H1 (cell line): ENCODE data around the gene PHLPP1. TPM values are rescaled to one million over a fixed set of nuclear protein-coding genes. Genes with fewer than 3 reads are reported as not detected.

Experiments
- CTCF ChIA-PET: fragments of 300-600 bp; sonication (Branson Sonifier 250); formaldehyde crosslinking; loops from one replicate; lab custom pipeline; 2021; ENCODE audit not compliant: partially characterized antibody; lab: Charles Lee
- POLR2A ChIA-PET: fragments of 300-600 bp; sonication (Branson Sonifier 250); formaldehyde crosslinking; loops from one replicate; lab custom pipeline; 2021; ENCODE audit warnings: inconsistent platforms; ENCODE audit not compliant: partially characterized antibody; lab: Charles Lee
- DNase-seq, 2 experiments: peaks; one replicate each; pipeline versions ENCODE4 v3.0.0 to v3.0.0-alpha.2; 2010 to 2022; ENCODE audit warnings: low spot score in 2 of 2, low read depth in 1 of 2, mixed read lengths in 1 of 2
- FAIRE-seq: peaks from 2 replicates; lab custom pipeline; 2011; peaks lifted over from hg19 to GRCh38; lab: Jason Lieb, UNC
- H2AFZ ChIP-seq: 2 replicates; pipeline ENCODE4 v1.8.1; 2012; ENCODE audit warnings: low read length, inconsistent platforms
- H2AK5ac ChIP-seq: 2 replicates; pipeline ENCODE4 v1.6.1; 2013; ENCODE audit warnings: low read depth, low read length
- H2BK120ac ChIP-seq: replicated peaks from 2 replicates; pipeline ENCODE3; 2013; ENCODE audit warnings: low read depth, low read length, inconsistent platforms
- H2BK12ac ChIP-seq: 2 replicates; pipeline ENCODE4 v1.6.1; 2013; ENCODE audit warnings: low read depth, low read length
- H2BK15ac ChIP-seq: 2 replicates; pipeline ENCODE4 v1.6.1; 2013; ENCODE audit warnings: low read length
- H2BK20ac ChIP-seq: 2 replicates; pipeline ENCODE4 v1.6.1; 2013; ENCODE audit warnings: low read length
- H2BK5ac ChIP-seq: 2 replicates; pipeline ENCODE4 v1.6.1; 2013; ENCODE audit warnings: low read depth, low read length
- H3K14ac ChIP-seq: 2 replicates; pipeline ENCODE4 v1.6.1; 2013; ENCODE audit warnings: inconsistent platforms; ENCODE audit not compliant: insufficient read length
- H3K18ac ChIP-seq: 2 replicates; pipeline ENCODE4 v1.6.1; 2013; ENCODE audit warnings: low read length; ENCODE audit errors: extremely low read depth
- H3K23ac ChIP-seq: 2 replicates; pipeline ENCODE4 v1.6.1; 2013; ENCODE audit warnings: inconsistent platforms; ENCODE audit not compliant: insufficient read length
- H3K23me2 ChIP-seq: 2 replicates; pipeline ENCODE4 v1.6.1; 2013; ENCODE audit warnings: low read depth, low read length
- H3K27ac ChIP-seq: 2 replicates; pipeline ENCODE4 v1.6.1; 2011; ENCODE audit warnings: low read depth, low read length, inconsistent platforms
- H3K27me3 ChIP-seq, 4 experiments: replicated peaks in 1 of 4; 1 replicate in 1 of 4; 2 replicates in 3 of 4; pipeline versions ENCODE4 v1.6.1 to v1.8.1; 2011 to 2013; ENCODE audit warnings: low read length in 3 of 4, mild to moderate bottlenecking in 3 of 4, inconsistent platforms in 2 of 4, mixed read lengths in 2 of 4, moderate library complexity in 1 of 4; ENCODE audit not compliant: control insufficient read depth in 3 of 4, insufficient read depth in 3 of 4; ENCODE audit errors: extremely low read depth in 1 of 4
- H3K36me3 ChIP-seq, 4 experiments: 2 replicates each; pipeline versions ENCODE4 v1.6.1 to v1.8.1; 2011 to 2013; ENCODE audit warnings: mild to moderate bottlenecking in 4 of 4, low read length in 3 of 4, moderate library complexity in 2 of 4, control low read depth in 1 of 4, inconsistent platforms in 1 of 4; ENCODE audit not compliant: insufficient read depth in 4 of 4, control insufficient read depth in 2 of 4
- H3K4ac ChIP-seq: replicated peaks from 2 replicates; pipeline ENCODE3; 2013; ENCODE audit warnings: low read length, low read depth, mixed read lengths, inconsistent platforms; ENCODE audit not compliant: insufficient read length
- H3K4me1 ChIP-seq, 4 experiments: replicated peaks in 1 of 4; 1 replicate in 1 of 4; 2 replicates in 3 of 4; pipeline versions ENCODE4 v1.6.1 to v1.8.1; 2011 to 2013; ENCODE audit warnings: low read length in 3 of 4, inconsistent platforms in 2 of 4, mixed read lengths in 1 of 4; ENCODE audit not compliant: insufficient read depth in 4 of 4, control insufficient read depth in 3 of 4
- H3K4me2 ChIP-seq, 2 experiments: 2 replicates each; pipeline versions ENCODE4 v1.6.1 to v1.8.1; 2011 to 2013; ENCODE audit warnings: low read depth in 2 of 2, low read length in 2 of 2, control low read depth in 1 of 2, inconsistent platforms in 1 of 2, mild to moderate bottlenecking in 1 of 2; ENCODE audit not compliant: insufficient read depth in 1 of 2
- H3K4me3 ChIP-seq, 4 experiments: fragments of 200-600, 300-600 bp in 1 of 4; sonication (generic), shearing (Covaris generic), sonication (Bioruptor Twin) in 1 of 4; 2 replicates each; pipeline versions ENCODE4 v1.5.1 to v1.8.1; 2011 to 2016; ENCODE audit warnings: low read length in 4 of 4, low read depth in 3 of 4, control low read depth in 2 of 4, inconsistent platforms in 2 of 4, mild to moderate bottlenecking in 2 of 4, mixed read lengths in 1 of 4, moderate library complexity in 1 of 4; ENCODE audit not compliant: insufficient read depth in 2 of 4; ENCODE audit errors: extremely low read depth in 1 of 4
- H3K56ac ChIP-seq: replicated peaks from 2 replicates; pipeline ENCODE3; 2013; ENCODE audit warnings: low read depth, mild to moderate bottlenecking, mixed read lengths, low read length, inconsistent platforms; ENCODE audit not compliant: insufficient read length
- H3K79me1 ChIP-seq: 2 replicates; pipeline ENCODE4 v1.6.1; 2013; ENCODE audit warnings: low read depth, low read length, control low read depth
- H3K79me2 ChIP-seq, 2 experiments: 2 replicates each; pipeline versions ENCODE4 v1.6.1 to v1.8.1; 2012 to 2013; ENCODE audit warnings: low read length in 2 of 2, mild to moderate bottlenecking in 2 of 2, inconsistent platforms in 1 of 2; ENCODE audit not compliant: insufficient read depth in 2 of 2, control insufficient read depth in 1 of 2
- H3K9ac ChIP-seq, 4 experiments: replicated peaks in 1 of 4; 1 replicate in 1 of 4; 2 replicates in 3 of 4; pipeline versions ENCODE4 v1.6.1 to v1.8.1; 2011 to 2013; ENCODE audit warnings: low read depth in 3 of 4, low read length in 3 of 4, control low read depth in 2 of 4, mild to moderate bottlenecking in 2 of 4, moderate library complexity in 2 of 4, inconsistent platforms in 1 of 4; ENCODE audit errors: extremely low read depth in 1 of 4
- H3K9me3 ChIP-seq, 2 experiments: 2 replicates each; pipeline versions ENCODE4 v1.6.1 to v1.8.1; 2012 to 2013; ENCODE audit warnings: mild to moderate bottlenecking in 2 of 2, moderate library complexity in 2 of 2, control low read depth in 1 of 2, inconsistent platforms in 1 of 2, low read depth in 1 of 2, low read length in 1 of 2, mixed read lengths in 1 of 2; ENCODE audit not compliant: insufficient read depth in 2 of 2
- H4K20me1 ChIP-seq, 2 experiments: replicated peaks in 1 of 2; 2 replicates each; pipeline versions ENCODE3 to v1.8.1; 2011 to 2013; ENCODE audit warnings: inconsistent platforms in 2 of 2, low read length in 2 of 2, mild to moderate bottlenecking in 1 of 2; ENCODE audit not compliant: insufficient read depth in 2 of 2, control insufficient read depth in 1 of 2
- H4K5ac ChIP-seq: 2 replicates; pipeline ENCODE4 v1.6.1; 2013; ENCODE audit warnings: low read length, low read depth, mixed read lengths, inconsistent platforms; ENCODE audit not compliant: insufficient read length
- H4K8ac ChIP-seq: 2 replicates; pipeline ENCODE4 v1.8.0; 2013; ENCODE audit warnings: mild to moderate bottlenecking, moderate library complexity, low read length, inconsistent platforms; ENCODE audit not compliant: insufficient read depth; ENCODE audit errors: extremely low read depth
- H4K91ac ChIP-seq: replicated peaks from 2 replicates; pipeline ENCODE3; 2013; ENCODE audit warnings: low read length, mixed read lengths, inconsistent platforms; ENCODE audit not compliant: insufficient read length
- BRCA1 ChIP-seq: IDR thresholded peaks from 2 replicates; pipeline ENCODE4 v1.6.1; 2012; ENCODE audit warnings: low read depth, low read length, improper control_type of control experiment
- CEBPB ChIP-seq: IDR thresholded peaks from 2 replicates; pipeline ENCODE4 v1.6.1; 2012; ENCODE audit warnings: low read depth, low read length
- MAX ChIP-seq: IDR thresholded peaks from 2 replicates; pipeline ENCODE4 v1.6.1; 2012; ENCODE audit warnings: inconsistent platforms
- POLR2AphosphoS5 ChIP-seq: IDR thresholded peaks from 2 replicates; pipeline ENCODE4 v1.6.1; 2011; ENCODE audit warnings: low read depth, low read length
- RNF2 ChIP-seq: fragments of 200-900, 300-1000 bp; sonication (generic); IDR thresholded peaks from 2 replicates; pipeline ENCODE4 v1.7.1; 2016; ENCODE audit warnings: borderline replicate concordance, low read depth, mild to moderate bottlenecking, antibody characterized with exemption, low read length; ENCODE audit not compliant: poor library complexity, severe bottlenecking; ENCODE audit errors: missing control alignments
- SP1 ChIP-seq: IDR thresholded peaks from 2 replicates; pipeline ENCODE4 v1.6.1; 2011; ENCODE audit warnings: low read depth, low read length
- WGBS, 2 experiments: shearing (Covaris generic) in 1 of 2; methylation state at CpG; one replicate each; pipeline versions ENCODE4 v1.1.6 to v1.1.7; 2013 to 2015; ENCODE audit warnings: low lambda C conversion rate in 2 of 2, mixed read lengths in 2 of 2, inconsistent platforms in 1 of 2, low coverage in 1 of 2, missing lambda C conversion rate in 1 of 2; ENCODE audit not compliant: insufficient replicate concordance in 2 of 2, insufficient coverage in 1 of 2, insufficient read length in 1 of 2; ENCODE audit errors: extremely low coverage in 1 of 2, missing lambda C conversion rate in 1 of 2; 5-methylcytosine and 5-hydroxymethylcytosine counted together
- polyA plus RNA-seq, 7 experiments: library from polyadenylated mRNA; depleted of rRNA in 3 of 7; stranded (reverse) in 5 of 7; unstranded in 2 of 7; fragments of >200 nt in 5 of 7; fragments of 200-250 nt in 2 of 7; gene quantifications; 1 replicate in 5 of 7; 2 replicates in 1 of 7; 4 replicates in 1 of 7; pipeline versions ENCODE4 v1.2.1 to v1.2.3, GENCODE V29; 2011 to 2013; ENCODE audit warnings: missing spikeins in 2 of 7, mixed read lengths in 2 of 7
- total RNA-seq: library from RNA; stranded (reverse); fragmentation: NEBNext Ultra II Directional; extraction: Animal tissue kit (Norgen Biotek cat#: 25700); gene quantifications from 2 replicates; pipeline ENCODE4 v1.2.1, GENCODE V29; 2021

PHLPP1 gene
- total and polyA plus RNA-seq, 2 of the 8 experiments (the other 6 are each of a cell fraction or from before 2014, with no cell fraction given): 28.0 to 66.3 TPM

- H2AK5ac ChIP-seq: no peak overlapping the region
- H4K91ac ChIP-seq: no peak overlapping the region
- H3K14ac ChIP-seq: no peak overlapping the region
- no peaks in the 10 kb centered on the region for H3K9me3 ChIP-seq
- POLR2A ChIA-PET: interaction anchor here (1.3 kb wide), 1 partner anchor 13 kb away, joined by 3 read pairs; no protein-coding TSS in a partner anchor
- no peak overlapping the region for H2AFZ ChIP-seq
- H3K23ac ChIP-seq: no peak overlapping the region
- no peak overlapping the region for H3K9ac ChIP-seq
- no peak overlapping the region for H2BK5ac ChIP-seq
- H3K27me3 ChIP-seq: no peaks in the 10 kb centered on the region
- no peak overlapping the region; the same call in 1 of the 2 replicates for H3K27ac ChIP-seq
- no peak overlapping the region for H2BK12ac ChIP-seq
- CTCF ChIA-PET: interaction anchor here (0.9 to 1.4 kb wide), 4 partner anchors 22 to 356 kb away, joined by 3 to 4 read pairs (median 3); no protein-coding TSS in a partner anchor
- H4K20me1 ChIP-seq: no peaks in the 10 kb centered on the region
- no peak overlapping the region for H4K8ac ChIP-seq
- no peak overlapping the region for H4K5ac ChIP-seq
- peaks cover 0 to 3% of the 10 kb centered on the region in 2 experiments; a peak in 1 of 4 replicates for H3K79me2 ChIP-seq
- no peak overlapping the region for H2BK120ac ChIP-seq
- FAIRE-seq: no peak
- WGBS, 2 experiments: 96% methylated on average over 8 of the region's 8 CpGs; no CpG with 5 or more reads in 1 of the 2 experiments
- TF ChIP-seq SP1 (no peak), MAX (no peak), RNF2 (no peak), POLR2AphosphoS5 (no peak), CEBPB (no peak), BRCA1 (no peak)
- TF ChIP-seq, all 59 proteins: peak for 0
- H3K79me1 ChIP-seq: no peaks in the 10 kb centered on the region
- no peak overlapping the region for H3K18ac ChIP-seq
- H3K23me2 ChIP-seq: no peaks in the 10 kb centered on the region
- H3K56ac ChIP-seq: no peak overlapping the region
- H3K4me2 ChIP-seq: no peak overlapping the region
- DNase-seq: no peak
- H3K4me3 ChIP-seq: no peak overlapping the region
- H3K36me3 ChIP-seq: peaks cover 0 to 31% (median 21%) of the 10 kb centered on the region in 4 experiments; a peak in 7 of 8 replicates
- H3K4ac ChIP-seq: no peak overlapping the region
- no peak overlapping the region for H2BK15ac ChIP-seq
- no peaks in the 10 kb centered on the region for H3K4me1 ChIP-seq
- no peak overlapping the region for H2BK20ac ChIP-seq
These were observed 227.2 kb downstream of the PHLPP1 start for GRCh38 chr18:62942578-62942977.
